ENCODE data around the gene NFKBIL1.
A peak's percentile ranks its signal among the peaks of the same experiment; 100 is the strongest.
"Not testable (repeated sequence)": the region's sequence is repeated elsewhere in the genome, so short reads cannot be mapped to it uniquely, and the experiment has no call there.

Gene NFKBIL1

DNA sequence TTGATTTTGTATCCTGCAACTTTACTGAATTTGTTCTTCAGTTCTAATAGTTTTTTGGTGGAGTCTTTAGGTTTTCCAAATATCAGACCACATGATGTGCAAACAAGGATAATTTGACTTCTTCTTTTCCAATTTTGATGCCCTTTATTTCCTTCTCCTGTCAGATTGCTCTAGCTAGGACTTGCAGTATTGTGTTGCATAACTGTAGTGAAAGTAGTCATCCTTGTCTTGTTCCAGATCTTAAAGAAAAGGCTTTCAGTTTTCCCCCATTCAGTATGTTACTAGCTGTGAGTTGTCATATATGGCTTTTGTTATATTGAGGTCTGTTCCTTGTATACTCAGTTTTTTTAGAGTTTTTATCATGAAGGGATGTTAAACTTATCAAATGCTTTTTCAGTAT is 44.8 kb upstream of the NFKBIL1 start:
- TF ChIP-seq RARB (CRISPR knock-in tag; IDR thresholded peaks at IDR 0.05) (no peak), ZNF70 (CRISPR knock-in tag; IDR thresholded peaks at IDR 0.05) (no peak), CSDC2 (CRISPR knock-in tag; IDR thresholded peaks at IDR 0.05) (no peak), ZFP3 (CRISPR knock-in tag; IDR thresholded peaks at IDR 0.05) (no peak), OSR1 (CRISPR knock-in tag; IDR thresholded peaks at IDR 0.05) (no peak), TOX (CRISPR knock-in tag; IDR thresholded peaks at IDR 0.05; ENCODE audit: borderline replicate concordance) (no peak), ZNF8 (CRISPR knock-in tag; IDR thresholded peaks at IDR 0.05) (no peak)
- no peak for ATAC-seq

DNA sequence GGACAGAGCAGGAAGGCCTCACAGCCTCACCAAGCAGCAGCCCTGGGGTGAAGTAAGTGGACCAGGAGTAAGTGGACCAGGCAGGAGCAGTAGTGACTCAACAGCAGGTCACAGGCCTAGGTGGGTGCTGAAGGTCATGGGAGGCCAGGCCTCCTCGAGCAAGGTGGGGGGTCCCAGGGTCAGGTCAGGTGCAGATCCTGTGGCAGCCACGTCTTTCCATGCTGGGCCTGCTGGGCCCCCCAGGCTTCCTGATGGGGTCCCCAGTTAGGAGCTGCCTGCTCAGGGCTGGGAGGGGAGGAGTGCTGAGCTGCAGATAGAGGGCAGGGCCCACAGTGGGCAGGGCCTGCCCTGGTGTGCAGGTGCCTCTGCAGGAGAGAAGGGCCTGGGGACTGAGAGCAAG is 38.4 kb upstream of the NFKBIL1 start:
- ATAC-seq: not testable (repeated sequence)

DNA sequence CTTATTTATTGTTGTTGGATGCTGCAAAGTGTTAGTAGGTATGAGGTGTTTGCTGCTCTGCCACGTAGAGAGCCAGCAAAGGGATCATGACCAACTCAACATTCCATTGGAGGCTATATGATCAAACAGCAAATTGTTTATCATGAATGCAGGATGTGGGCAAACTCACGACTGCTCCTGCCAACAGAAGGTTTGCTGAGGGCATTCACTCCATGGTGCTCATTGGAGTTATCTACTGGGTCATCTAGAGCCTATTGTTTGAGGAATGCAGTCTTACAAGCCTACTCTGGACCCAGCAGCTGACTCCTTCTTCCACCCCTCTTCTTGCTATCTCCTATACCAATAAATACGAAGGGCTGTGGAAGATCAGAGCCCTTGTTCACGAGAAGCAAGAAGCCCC is 37.4 kb upstream of the NFKBIL1 start:
- ATAC-seq: no peak
- TF ChIP-seq ESRRG (CRISPR knock-in tag; IDR thresholded peaks at IDR 0.05) (no peak), ISL1 (CRISPR knock-in tag; IDR thresholded peaks at IDR 0.05) (no peak), ZNF565 (CRISPR knock-in tag; conservative IDR thresholded peaks at IDR 0.05; ENCODE audit: low read depth) (no peak), ZC3H10 (CRISPR knock-in tag; IDR thresholded peaks at IDR 0.05) (no peak), TOX (CRISPR knock-in tag; IDR thresholded peaks at IDR 0.05; ENCODE audit: borderline replicate concordance) (no peak), ARNTL (CRISPR knock-in tag; IDR thresholded peaks at IDR 0.05; ENCODE audit: borderline replicate concordance, low read depth) (no peak), ZFP30 (CRISPR knock-in tag; IDR thresholded peaks at IDR 0.05) (no peak), OSR1 (CRISPR knock-in tag; IDR thresholded peaks at IDR 0.05) (no peak), ZNF8 (CRISPR knock-in tag; IDR thresholded peaks at IDR 0.05) (no peak), ZNF70 (CRISPR knock-in tag; IDR thresholded peaks at IDR 0.05) (no peak), RARB (CRISPR knock-in tag; IDR thresholded peaks at IDR 0.05) (no peak), SNAI2 (CRISPR knock-in tag; IDR thresholded peaks at IDR 0.05) (no peak), CSDC2 (CRISPR knock-in tag; IDR thresholded peaks at IDR 0.05) (no peak)
- TF ChIP-seq, protein P1, sequence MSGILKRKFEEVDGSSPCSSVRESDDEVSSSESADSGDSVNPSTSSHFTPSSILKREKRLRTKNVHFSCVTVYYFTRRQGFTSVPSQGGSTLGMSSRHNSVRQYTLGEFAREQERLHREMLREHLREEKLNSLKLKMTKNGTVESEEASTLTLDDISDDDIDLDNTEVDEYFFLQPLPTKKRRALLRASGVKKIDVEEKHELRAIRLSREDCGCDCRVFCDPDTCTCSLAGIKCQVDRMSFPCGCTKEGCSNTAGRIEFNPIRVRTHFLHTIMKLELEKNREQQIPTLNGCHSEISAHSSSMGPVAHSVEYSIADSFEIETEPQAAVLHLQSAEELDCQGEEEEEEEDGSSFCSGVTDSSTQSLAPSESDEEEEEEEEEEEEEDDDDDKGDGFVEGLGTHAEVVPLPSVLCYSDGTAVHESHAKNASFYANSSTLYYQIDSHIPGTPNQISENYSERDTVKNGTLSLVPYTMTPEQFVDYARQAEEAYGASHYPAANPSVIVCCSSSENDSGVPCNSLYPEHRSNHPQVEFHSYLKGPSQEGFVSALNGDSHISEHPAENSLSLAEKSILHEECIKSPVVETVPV (CRISPR knock-in tag; IDR thresholded peaks at IDR 0.05): no peak
- TF ChIP-seq, protein P2, sequence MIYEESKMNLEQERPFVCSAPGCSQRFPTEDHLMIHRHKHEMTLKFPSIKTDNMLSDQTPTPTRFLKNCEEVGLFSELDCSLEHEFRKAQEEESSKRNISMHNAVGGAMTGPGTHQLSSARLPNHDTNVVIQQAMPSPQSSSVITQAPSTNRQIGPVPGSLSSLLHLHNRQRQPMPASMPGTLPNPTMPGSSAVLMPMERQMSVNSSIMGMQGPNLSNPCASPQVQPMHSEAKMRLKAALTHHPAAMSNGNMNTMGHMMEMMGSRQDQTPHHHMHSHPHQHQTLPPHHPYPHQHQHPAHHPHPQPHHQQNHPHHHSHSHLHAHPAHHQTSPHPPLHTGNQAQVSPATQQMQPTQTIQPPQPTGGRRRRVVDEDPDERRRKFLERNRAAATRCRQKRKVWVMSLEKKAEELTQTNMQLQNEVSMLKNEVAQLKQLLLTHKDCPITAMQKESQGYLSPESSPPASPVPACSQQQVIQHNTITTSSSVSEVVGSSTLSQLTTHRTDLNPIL (CRISPR knock-in tag; IDR thresholded peaks at IDR 0.05; ENCODE audit: low read depth): no peak
- TF ChIP-seq, protein P3, sequence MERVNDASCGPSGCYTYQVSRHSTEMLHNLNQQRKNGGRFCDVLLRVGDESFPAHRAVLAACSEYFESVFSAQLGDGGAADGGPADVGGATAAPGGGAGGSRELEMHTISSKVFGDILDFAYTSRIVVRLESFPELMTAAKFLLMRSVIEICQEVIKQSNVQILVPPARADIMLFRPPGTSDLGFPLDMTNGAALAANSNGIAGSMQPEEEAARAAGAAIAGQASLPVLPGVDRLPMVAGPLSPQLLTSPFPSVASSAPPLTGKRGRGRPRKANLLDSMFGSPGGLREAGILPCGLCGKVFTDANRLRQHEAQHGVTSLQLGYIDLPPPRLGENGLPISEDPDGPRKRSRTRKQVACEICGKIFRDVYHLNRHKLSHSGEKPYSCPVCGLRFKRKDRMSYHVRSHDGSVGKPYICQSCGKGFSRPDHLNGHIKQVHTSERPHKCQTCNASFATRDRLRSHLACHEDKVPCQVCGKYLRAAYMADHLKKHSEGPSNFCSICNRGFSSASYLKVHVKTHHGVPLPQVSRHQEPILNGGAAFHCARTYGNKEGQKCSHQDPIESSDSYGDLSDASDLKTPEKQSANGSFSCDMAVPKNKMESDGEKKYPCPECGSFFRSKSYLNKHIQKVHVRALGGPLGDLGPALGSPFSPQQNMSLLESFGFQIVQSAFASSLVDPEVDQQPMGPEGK (CRISPR knock-in tag; IDR thresholded peaks at IDR 0.05; ENCODE audit: borderline replicate concordance): no peak
- TF ChIP-seq, protein P4, sequence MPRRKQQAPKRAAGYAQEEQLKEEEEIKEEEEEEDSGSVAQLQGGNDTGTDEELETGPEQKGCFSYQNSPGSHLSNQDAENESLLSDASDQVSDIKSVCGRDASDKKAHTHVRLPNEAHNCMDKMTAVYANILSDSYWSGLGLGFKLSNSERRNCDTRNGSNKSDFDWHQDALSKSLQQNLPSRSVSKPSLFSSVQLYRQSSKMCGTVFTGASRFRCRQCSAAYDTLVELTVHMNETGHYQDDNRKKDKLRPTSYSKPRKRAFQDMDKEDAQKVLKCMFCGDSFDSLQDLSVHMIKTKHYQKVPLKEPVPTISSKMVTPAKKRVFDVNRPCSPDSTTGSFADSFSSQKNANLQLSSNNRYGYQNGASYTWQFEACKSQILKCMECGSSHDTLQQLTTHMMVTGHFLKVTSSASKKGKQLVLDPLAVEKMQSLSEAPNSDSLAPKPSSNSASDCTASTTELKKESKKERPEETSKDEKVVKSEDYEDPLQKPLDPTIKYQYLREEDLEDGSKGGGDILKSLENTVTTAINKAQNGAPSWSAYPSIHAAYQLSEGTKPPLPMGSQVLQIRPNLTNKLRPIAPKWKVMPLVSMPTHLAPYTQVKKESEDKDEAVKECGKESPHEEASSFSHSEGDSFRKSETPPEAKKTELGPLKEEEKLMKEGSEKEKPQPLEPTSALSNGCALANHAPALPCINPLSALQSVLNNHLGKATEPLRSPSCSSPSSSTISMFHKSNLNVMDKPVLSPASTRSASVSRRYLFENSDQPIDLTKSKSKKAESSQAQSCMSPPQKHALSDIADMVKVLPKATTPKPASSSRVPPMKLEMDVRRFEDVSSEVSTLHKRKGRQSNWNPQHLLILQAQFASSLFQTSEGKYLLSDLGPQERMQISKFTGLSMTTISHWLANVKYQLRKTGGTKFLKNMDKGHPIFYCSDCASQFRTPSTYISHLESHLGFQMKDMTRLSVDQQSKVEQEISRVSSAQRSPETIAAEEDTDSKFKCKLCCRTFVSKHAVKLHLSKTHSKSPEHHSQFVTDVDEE (CRISPR knock-in tag; IDR thresholded peaks at IDR 0.05): no peak

DNA sequence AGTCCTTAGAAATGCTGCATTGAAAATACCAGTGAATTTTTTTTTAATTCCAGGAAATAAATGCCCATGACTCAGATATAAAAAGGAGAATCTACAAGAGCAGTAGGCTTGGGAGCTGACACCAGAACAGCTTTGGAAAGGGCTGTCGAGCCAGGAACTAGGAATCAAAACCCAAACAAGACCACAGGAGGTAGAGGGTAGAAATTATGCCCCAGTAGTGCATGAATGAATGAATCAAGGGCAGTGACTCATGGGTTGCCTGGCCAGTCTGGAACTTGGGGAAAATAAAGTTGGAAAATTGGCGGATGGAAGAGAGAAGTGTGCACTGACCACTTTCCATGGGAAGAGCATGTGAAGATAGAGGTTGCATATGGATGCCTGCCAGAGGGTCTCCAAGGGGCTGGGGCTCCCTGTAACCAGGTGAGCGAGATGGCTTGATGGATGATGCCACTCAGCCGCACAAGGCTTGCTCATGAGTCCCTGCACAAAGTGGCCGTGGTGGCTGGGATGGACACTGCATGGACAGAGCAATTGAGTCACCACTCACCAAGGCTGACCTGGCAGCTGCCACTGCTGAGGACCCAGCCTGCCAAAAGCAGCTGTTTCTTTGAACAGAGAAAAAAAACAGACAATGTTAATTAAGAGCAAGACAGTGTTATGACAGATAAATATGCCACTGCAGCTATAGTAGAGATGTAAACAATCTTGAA is 33.8 kb upstream of the NFKBIL1 start:
- peak; percentile 32; the same call in 2 of the 3 replicates for ATAC-seq
- TF ChIP-seq RARB (CRISPR knock-in tag; IDR thresholded peaks at IDR 0.05) (no peak), SNAI2 (CRISPR knock-in tag; IDR thresholded peaks at IDR 0.05) (no peak), ARNTL (CRISPR knock-in tag; IDR thresholded peaks at IDR 0.05; ENCODE audit: borderline replicate concordance, low read depth) (no peak), CSDC2 (CRISPR knock-in tag; IDR thresholded peaks at IDR 0.05) (no peak), ZFP30 (CRISPR knock-in tag; IDR thresholded peaks at IDR 0.05) (no peak), ZFP3 (CRISPR knock-in tag; IDR thresholded peaks at IDR 0.05) (no peak), ISL1 (CRISPR knock-in tag; IDR thresholded peaks at IDR 0.05) (no peak), PPARA (CRISPR knock-in tag; IDR thresholded peaks at IDR 0.05; ENCODE audit: borderline replicate concordance) (no peak), TCF4 (CRISPR knock-in tag; IDR thresholded peaks at IDR 0.05; ENCODE audit: borderline replicate concordance) (no peak), BACH2 (CRISPR knock-in tag; IDR thresholded peaks at IDR 0.05; ENCODE audit: borderline replicate concordance) (no peak), ESRRG (CRISPR knock-in tag; IDR thresholded peaks at IDR 0.05) (no peak), ZC3H10 (CRISPR knock-in tag; IDR thresholded peaks at IDR 0.05) (no peak), ZNF70 (CRISPR knock-in tag; IDR thresholded peaks at IDR 0.05) (no peak), ZNF8 (CRISPR knock-in tag; IDR thresholded peaks at IDR 0.05) (no peak)
- TF ChIP-seq, protein P2 (CRISPR knock-in tag; IDR thresholded peaks at IDR 0.05; ENCODE audit: low read depth): no peak
- TF ChIP-seq, protein P3 (CRISPR knock-in tag; IDR thresholded peaks at IDR 0.05; ENCODE audit: borderline replicate concordance): no peak

Measured in SK-N-SH treated with all-trans-retinoic acid at 6 μM for 48 hours (cell line).